Muscle layer of colon (tissue), 2 donors: Measurements from ENCODE around the gene NDP.

Experiments
- H3K27ac ChIP-seq: one replicate; pipeline ENCODE4 v1.7.0; 2013; ENCODE audit warnings: low read depth, mild to moderate bottlenecking, low read length, moderate library complexity
- H3K27me3 ChIP-seq, 2 donors: one replicate each; pipeline ENCODE4 v1.7.0; 2013; ENCODE audit warnings: low read length in 2 of 2, mild to moderate bottlenecking in 2 of 2; ENCODE audit not compliant: insufficient read depth in 2 of 2, control insufficient read depth in 1 of 2
- H3K36me3 ChIP-seq: one replicate; pipeline ENCODE4 v1.7.0; 2013; ENCODE audit warnings: mild to moderate bottlenecking, low read length; ENCODE audit not compliant: insufficient read depth
- H3K4me1 ChIP-seq: one replicate; pipeline ENCODE4 v1.7.0; 2013; ENCODE audit warnings: mild to moderate bottlenecking, low read length; ENCODE audit not compliant: insufficient read depth
- H3K4me3 ChIP-seq, 2 donors: one replicate each; pipeline ENCODE4 v1.7.0; 2013; ENCODE audit warnings: low read length in 2 of 2, low read depth in 1 of 2, mild to moderate bottlenecking in 1 of 2, moderate library complexity in 1 of 2
- H3K9ac ChIP-seq: one replicate; pipeline ENCODE4 v1.7.0; 2013; ENCODE audit warnings: low read length
- H3K9me3 ChIP-seq: one replicate; pipeline ENCODE4 v1.7.0; 2013; ENCODE audit warnings: mild to moderate bottlenecking, low read length
- donor health status: abdominal sarcoma.
- donor health status: Adenocarcinoma of cecum.

Gene NDP, protein sequence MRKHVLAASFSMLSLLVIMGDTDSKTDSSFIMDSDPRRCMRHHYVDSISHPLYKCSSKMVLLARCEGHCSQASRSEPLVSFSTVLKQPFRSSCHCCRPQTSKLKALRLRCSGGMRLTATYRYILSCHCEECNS

DNA sequence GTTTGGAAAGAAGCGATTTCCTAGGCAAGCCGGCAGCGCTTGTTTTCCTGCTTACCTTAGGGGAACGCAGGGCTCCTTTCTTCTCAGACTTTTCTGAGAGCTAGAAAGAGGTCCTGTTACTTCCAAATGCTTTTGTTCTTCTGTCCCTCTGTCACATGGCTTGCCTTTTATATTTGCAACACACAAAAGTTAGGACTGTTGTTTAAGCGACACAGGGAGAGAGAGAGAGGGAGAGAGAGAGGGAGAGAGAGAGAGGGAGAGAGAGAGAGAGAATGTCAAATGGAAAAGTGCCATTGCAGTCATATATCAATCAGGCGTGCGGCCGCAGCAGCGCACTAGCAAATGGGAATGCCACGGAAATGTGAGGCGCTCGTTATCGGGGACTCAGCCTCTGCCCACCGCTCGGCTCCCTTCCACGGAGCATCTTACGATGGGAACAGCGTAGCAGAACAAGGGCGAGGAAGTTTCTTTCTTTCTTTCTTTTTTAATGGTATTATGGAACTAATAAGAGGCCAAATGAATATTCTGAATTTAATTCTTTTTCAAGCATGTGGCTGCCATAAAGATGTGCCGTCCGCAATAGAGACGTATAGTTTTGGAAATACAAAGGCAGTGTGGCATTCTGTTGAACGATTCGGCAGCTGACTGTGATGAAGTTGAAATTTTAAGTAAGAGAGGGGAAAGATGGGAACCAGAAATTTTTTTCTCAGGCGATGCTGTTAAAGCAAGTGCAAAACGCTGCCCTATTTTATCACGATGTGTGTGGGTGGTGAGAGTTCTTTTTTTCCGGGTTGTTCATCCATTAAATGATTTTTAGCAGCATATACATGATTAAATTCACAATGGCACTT is at the start of gene NDP:
Gene NDP, minus strand, starts transcription at position 142 of the 851 bp plus-strand sequence. CDS start 14,745 bp downstream, outside the sequence.
- peaks cover 10% of the 10 kb centered on the region for H3K4me1 ChIP-seq
- H3K36me3 ChIP-seq = no peaks in the 10 kb centered on the region
- no peak within 1 kb of the TSS for H3K27ac ChIP-seq
- no peaks in the 10 kb centered on the region for H3K9me3 ChIP-seq
- H3K27me3 ChIP-seq = peaks cover 17 to 26% of the 10 kb centered on the region in 2 donors
- H3K9ac ChIP-seq = no peak within 1 kb of the TSS
- H3K4me3 ChIP-seq = peak within 1 kb of the TSS; percentile 7 to 48

DNA sequence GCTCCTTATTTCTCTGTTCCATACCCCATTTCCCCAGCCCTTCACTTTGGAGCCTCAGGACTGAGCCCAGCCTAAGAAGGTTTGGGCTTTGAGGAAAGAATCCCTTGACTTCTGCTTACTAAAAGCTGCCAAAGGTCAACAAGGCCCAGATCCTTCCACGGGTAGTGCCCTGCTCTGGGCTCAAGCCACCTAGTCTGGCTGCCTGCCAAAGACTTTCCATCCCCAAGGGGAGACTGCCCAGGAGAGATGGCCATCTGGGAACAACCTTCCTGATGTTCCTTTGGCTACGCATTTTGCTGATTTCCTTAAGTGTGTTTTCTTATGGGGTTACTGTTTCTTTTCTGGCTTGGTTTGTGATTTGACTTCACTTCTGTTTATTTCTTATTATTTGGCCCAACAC is 49.8 kb upstream of the NDP start:
- no peaks in the 10 kb centered on the region for H3K4me1 ChIP-seq
- no peak overlapping the region for H3K9ac ChIP-seq

DNA sequence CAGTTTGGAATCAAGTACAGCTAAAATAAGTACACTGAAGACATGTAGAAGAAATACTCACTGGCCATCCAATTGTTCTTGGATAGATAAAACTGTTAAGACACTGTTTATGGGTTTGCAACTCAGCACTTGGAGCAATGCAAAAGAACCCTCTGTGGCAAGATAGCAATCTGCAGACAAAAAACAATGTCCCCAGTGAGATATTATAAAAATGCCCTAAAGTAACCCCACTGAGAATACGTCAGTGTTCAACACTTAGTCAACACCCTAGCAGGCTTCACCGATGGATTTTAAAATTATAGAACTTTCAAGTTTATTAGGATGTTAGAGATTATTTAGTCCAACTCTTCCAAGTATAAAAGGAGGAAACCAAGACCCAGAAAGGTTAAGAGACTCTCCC is 47.5 kb upstream of the NDP start:
- no peaks in the 10 kb centered on the region for H3K27me3 ChIP-seq

More for the DNA sequence above, 49.8 kb upstream of the NDP start:
- Histone ChIP-seq H3K4me3 (no peak overlapping the region), H3K9me3 (no peaks in the 10 kb centered on the region), H3K36me3 (no peaks in the 10 kb centered on the region), H3K27ac (no peak overlapping the region), H3K27me3 (peaks cover 0 to 2% of the 10 kb centered on the region in 2 donors)

DNA sequence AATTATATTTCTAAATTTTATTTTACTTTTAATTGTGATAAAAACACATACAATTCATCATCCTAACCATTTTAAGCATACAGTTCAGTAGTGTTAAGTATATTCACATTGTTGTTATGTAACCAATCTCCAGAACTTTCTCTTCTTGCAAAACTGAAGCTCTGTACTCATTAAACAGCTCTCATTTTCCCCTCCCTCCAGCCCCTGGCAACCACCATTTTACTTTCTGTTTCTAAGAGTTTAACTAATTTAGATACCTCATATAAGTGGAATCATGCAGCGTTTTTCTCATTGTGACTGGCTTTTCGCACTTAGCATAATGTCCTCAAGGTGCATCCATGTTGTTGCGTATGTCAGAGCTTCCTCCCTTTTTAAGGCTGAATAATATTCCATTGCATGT is 46.7 kb upstream of the NDP start:
- no peak overlapping the region for H3K9ac ChIP-seq
- H3K4me1 ChIP-seq = no peaks in the 10 kb centered on the region
- no peaks in the 10 kb centered on the region for H3K9me3 ChIP-seq
- no peaks in the 10 kb centered on the region for H3K36me3 ChIP-seq
- H3K4me3 ChIP-seq = no peak overlapping the region
- H3K27me3 ChIP-seq = no peaks in the 10 kb centered on the region
- no peak overlapping the region for H3K27ac ChIP-seq

More for the DNA sequence above, 47.5 kb upstream of the NDP start:
- Histone ChIP-seq H3K9ac (no peak overlapping the region), H3K9me3 (no peaks in the 10 kb centered on the region), H3K36me3 (no peaks in the 10 kb centered on the region), H3K4me1 (no peaks in the 10 kb centered on the region), H3K27ac (no peak overlapping the region), H3K4me3 (no peak overlapping the region)

DNA sequence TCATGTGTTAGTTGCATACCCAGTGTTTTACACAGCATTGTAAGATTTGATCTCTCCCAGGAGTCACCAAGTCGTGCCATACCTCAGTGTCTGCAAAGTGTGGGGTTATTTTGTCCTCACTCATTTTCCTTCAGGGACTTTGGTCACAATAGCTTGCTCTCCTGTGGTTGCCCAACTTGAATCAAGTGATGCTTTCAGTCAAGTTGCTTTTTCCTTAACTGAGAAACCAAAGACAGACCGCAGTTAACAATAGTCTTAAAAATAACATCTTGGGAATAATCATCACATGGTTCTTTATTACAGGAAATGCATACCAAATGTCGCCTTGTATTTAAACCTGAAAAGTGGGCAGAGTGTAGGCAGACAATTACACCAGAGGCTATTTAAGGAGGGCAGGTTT is 44.5 kb upstream of the NDP start:
- Histone ChIP-seq H3K36me3 (no peaks in the 10 kb centered on the region), H3K27me3 (no peaks in the 10 kb centered on the region), H3K9ac (no peak overlapping the region), H3K4me3 (no peak overlapping the region), H3K9me3 (no peaks in the 10 kb centered on the region), H3K4me1 (no peaks in the 10 kb centered on the region), H3K27ac (no peak overlapping the region)

DNA sequence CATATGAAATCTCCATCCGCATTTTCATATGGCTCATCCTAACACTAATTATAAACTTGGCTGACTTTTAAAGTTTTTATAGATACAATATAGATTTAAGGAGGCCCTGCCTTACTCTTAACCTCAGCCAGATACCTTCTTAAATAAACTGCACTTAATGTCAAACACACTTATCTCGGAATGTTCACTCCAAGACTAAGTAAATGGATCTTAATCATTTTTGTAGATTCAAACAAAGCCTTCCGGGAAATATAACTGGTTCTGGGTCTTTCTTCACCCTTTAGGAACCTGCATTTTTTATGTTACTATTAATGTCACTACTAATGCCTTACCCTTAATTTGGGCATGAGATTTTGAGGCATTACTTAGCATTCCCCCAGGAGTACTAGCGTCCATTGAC is 43.7 kb upstream of the NDP start:
- Histone ChIP-seq H3K9ac (no peak overlapping the region), H3K27ac (no peak overlapping the region), H3K27me3 (no peaks in the 10 kb centered on the region), H3K9me3 (no peaks in the 10 kb centered on the region), H3K36me3 (no peaks in the 10 kb centered on the region), H3K4me3 (no peak overlapping the region), H3K4me1 (no peaks in the 10 kb centered on the region)

DNA sequence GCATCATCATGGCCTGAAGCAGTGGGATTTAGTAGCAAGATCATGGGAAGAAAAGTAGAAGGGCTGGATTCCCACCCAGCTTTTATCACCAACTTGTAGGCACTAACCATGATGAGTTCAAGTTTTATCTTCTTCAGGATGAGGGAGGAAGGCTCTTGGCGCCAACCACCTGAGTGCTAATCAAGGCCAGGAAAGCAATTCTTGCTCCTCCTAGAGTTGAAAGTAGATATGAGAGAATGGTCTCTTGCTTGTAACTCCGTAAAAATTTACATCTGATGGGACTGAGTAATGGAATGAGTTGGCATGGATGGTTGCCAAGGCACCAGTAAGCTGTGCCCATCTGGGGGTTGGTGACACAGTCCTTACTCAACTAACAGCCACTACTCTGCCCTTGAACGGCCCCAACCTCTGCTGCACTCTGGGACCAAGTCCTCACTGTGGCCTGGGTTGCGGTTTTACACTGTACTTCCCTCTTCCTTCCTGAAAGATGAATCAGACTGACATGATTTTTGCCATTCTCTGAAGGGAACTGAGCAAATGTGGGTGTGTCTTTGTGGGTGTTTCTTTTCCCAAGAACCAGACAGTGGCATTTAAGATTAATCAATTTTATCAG is 39.4 kb upstream of the NDP start:
- no peak overlapping the region for H3K9ac ChIP-seq
- H3K9me3 ChIP-seq = no peaks in the 10 kb centered on the region
- no peaks in the 10 kb centered on the region for H3K4me1 ChIP-seq
- no peak overlapping the region for H3K4me3 ChIP-seq
- no peak overlapping the region for H3K27ac ChIP-seq
- H3K27me3 ChIP-seq = no peaks in the 10 kb centered on the region
- H3K36me3 ChIP-seq = no peaks in the 10 kb centered on the region

DNA sequence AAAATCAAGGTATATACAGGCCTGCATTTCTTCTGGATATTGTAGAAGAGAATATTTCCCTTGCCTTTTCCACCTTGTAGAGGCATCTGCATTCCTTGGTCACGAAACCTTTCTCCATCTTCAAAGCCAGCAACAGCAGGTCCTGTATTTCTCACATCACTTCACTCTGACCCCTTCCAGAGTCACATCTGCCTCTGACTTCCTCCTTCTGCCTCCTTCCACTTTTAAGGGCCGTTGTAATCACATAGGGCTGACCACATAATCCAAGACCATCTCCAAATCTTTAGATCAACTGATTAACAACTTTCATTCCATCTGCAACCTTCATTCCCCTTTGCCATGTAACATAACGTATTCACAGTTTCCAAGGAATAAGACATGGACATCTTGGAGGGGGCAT is 38.3 kb upstream of the NDP start:
- H3K36me3 ChIP-seq = no peaks in the 10 kb centered on the region
- no peak overlapping the region for H3K27ac ChIP-seq
- H3K27me3 ChIP-seq = no peaks in the 10 kb centered on the region
- H3K9ac ChIP-seq = no peak overlapping the region
- no peaks in the 10 kb centered on the region for H3K4me1 ChIP-seq
- H3K4me3 ChIP-seq = no peak overlapping the region
- H3K9me3 ChIP-seq = no peaks in the 10 kb centered on the region

DNA sequence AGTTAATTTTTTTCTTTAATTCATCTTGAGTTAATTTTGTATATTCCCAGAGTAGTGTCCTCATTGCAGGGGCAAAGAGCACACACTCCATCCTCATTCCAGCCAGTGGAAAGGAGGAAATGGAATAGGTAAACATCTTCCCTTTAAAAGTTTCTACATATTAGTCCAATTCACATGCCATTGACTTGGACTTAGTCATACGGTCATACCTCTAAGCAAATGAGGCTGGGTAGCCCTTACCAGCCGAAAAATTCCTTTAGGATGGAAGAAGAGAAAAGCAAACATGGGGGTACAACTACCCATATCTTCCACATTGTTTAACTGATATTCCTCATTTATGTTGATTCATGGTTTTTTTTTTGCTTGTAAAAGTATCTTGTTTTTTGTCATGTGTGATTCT is 37.4 kb upstream of the NDP start:
- no peak overlapping the region for H3K27ac ChIP-seq
- H3K4me3 ChIP-seq = no peak overlapping the region
- no peaks in the 10 kb centered on the region for H3K4me1 ChIP-seq
- H3K36me3 ChIP-seq = no peaks in the 10 kb centered on the region
- H3K9ac ChIP-seq = no peak overlapping the region
- H3K9me3 ChIP-seq = no peaks in the 10 kb centered on the region
- H3K27me3 ChIP-seq = peaks cover 0 to 6% of the 10 kb centered on the region in 2 donors

DNA sequence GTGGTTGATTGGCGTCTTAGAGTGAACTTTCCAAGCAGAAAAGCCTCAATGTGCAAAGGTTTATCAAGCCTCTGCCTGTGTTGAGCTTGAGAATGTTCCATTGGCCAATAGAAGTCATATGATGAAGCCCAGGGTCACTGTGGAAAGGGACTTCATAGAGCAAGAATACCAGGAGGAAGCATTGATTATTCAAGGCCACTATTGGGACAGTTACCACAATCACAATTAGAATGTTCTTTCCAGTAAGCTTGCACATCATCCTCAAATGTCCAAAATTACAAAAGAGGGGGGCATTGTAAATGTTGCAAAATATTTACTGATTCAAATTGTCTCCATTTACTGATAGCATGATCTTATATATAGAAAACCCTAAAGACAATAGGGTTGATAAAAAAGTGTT is 32.9 kb upstream of the NDP start:
- no peaks in the 10 kb centered on the region for H3K9me3 ChIP-seq

DNA sequence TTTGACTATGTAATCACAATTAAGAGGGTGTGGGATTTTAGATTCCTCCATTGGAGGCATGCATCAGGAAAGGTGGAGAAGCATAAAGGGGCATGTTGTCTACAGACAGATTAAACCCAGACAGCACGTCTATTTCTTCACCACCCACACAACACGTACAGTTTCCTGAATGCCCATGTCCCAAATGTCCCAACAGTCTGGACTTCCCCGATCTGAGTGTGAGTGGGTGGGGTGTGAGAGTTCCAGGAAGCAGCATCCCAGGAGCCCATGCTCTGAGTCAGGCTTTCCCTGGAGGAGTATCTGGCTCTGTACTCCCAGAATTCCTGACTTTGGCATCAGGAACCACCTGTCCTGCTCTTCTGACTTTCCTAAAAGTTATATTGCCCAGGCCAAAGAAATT is 30.8 kb upstream of the NDP start:
- Histone ChIP-seq H3K9me3 (no peaks in the 10 kb centered on the region), H3K4me3 (no peak overlapping the region), H3K4me1 (no peaks in the 10 kb centered on the region), H3K27ac (no peak overlapping the region), H3K9ac (no peak overlapping the region), H3K36me3 (no peaks in the 10 kb centered on the region), H3K27me3 (peaks cover 0 to 6% of the 10 kb centered on the region in 2 donors)

More for the DNA sequence above, 32.9 kb upstream of the NDP start:
- Histone ChIP-seq H3K4me3 (no peak overlapping the region), H3K4me1 (no peaks in the 10 kb centered on the region), H3K36me3 (no peaks in the 10 kb centered on the region), H3K27me3 (peaks cover 0 to 6% of the 10 kb centered on the region in 2 donors), H3K27ac (no peak overlapping the region), H3K9ac (no peak overlapping the region)
